CD14-positive monocyte (primary cell): ENCODE data around the gene RAX. TPM values are rescaled to one million over a fixed set of nuclear protein-coding genes. Genes with fewer than 3 reads are reported as not detected.

ENCODE experiments used
- DNase-seq, 3 donors: peaks; one replicate each; pipeline ENCODE4 v3.0.0-alpha.2; 2011 to 2022
- H2AFZ ChIP-seq: 2 replicates; pipeline ENCODE4 v1.6.0; 2012; ENCODE audit warnings: mild to moderate bottlenecking, low read depth, low read length, inconsistent platforms; ENCODE audit not compliant: insufficient read depth, poor library complexity, severe bottlenecking
- H3K27ac ChIP-seq, 2 donors: 1 replicate in 1 of 2; 2 replicates in 1 of 2; pipeline ENCODE4 v1.5.1; 2012 to 2013; ENCODE audit warnings: low read length in 2 of 2, control low read depth in 1 of 2, inconsistent platforms in 1 of 2, low read depth in 1 of 2, mild to moderate bottlenecking in 1 of 2
- H3K27me3 ChIP-seq, 2 donors: one replicate each; pipeline versions ENCODE4 v1.6.0 to v1.6.1; 2011 to 2013; ENCODE audit warnings: low read length in 2 of 2; ENCODE audit not compliant: control insufficient read depth in 2 of 2, insufficient read depth in 2 of 2
- H3K36me3 ChIP-seq, 2 donors: replicated peaks in 1 of 2; 1 replicate in 1 of 2; 2 replicates in 1 of 2; pipeline versions ENCODE4 v1.5.1 to v1.6.1; 2012 to 2013; ENCODE audit warnings: low read length in 2 of 2, control low read depth in 1 of 2, inconsistent platforms in 1 of 2, mild to moderate bottlenecking in 1 of 2; ENCODE audit not compliant: insufficient read depth in 2 of 2, control insufficient read depth in 1 of 2
- H3K4me1 ChIP-seq, 2 donors: 1 replicate in 1 of 2; 2 replicates in 1 of 2; pipeline versions ENCODE4 v1.5.1 to v1.6.1; 2012 to 2013; ENCODE audit warnings: low read length in 2 of 2, control low read depth in 1 of 2, inconsistent platforms in 1 of 2, mild to moderate bottlenecking in 1 of 2, moderate library complexity in 1 of 2; ENCODE audit not compliant: insufficient read depth in 2 of 2, control insufficient read depth in 1 of 2
- H3K4me2 ChIP-seq: replicated peaks from 2 replicates; pipeline ENCODE3; 2012; ENCODE audit warnings: low read length, moderate library complexity, mild to moderate bottlenecking; ENCODE audit not compliant: poor library complexity, severe bottlenecking; ENCODE audit errors: extremely low read depth
- H3K4me3 ChIP-seq, 3 experiments: fragments of 200-600 bp in 1 of 3; sonication (generic) in 1 of 3; replicated peaks in 1 of 3; 1 replicate in 2 of 3; 2 replicates in 1 of 3; pipeline ENCODE4 v1.5.1; 2011 to 2013; ENCODE audit warnings: low read length in 3 of 3, mild to moderate bottlenecking in 3 of 3, control low read depth in 2 of 3, low read depth in 2 of 3, inconsistent platforms in 1 of 3, moderate library complexity in 1 of 3
- H3K79me2 ChIP-seq: 2 replicates; pipeline ENCODE4 v1.6.0; 2012; ENCODE audit warnings: mild to moderate bottlenecking, control low read depth, inconsistent platforms, low read length, moderate library complexity; ENCODE audit not compliant: insufficient read depth
- H3K9ac ChIP-seq: 2 replicates; pipeline ENCODE4 v1.6.0; 2017; ENCODE audit warnings: low read length, mild to moderate bottlenecking; ENCODE audit not compliant: insufficient read depth, poor library complexity, severe bottlenecking
- H3K9me3 ChIP-seq, 2 donors: replicated peaks in 1 of 2; 1 replicate in 1 of 2; 2 replicates in 1 of 2; pipeline versions ENCODE4 v1.5.1 to v1.6.1; 2012 to 2013; ENCODE audit warnings: low read length in 2 of 2, control low read depth in 1 of 2; ENCODE audit not compliant: control insufficient read depth in 1 of 2, insufficient read depth in 1 of 2
- H4K20me1 ChIP-seq: 2 replicates; pipeline ENCODE4 v1.6.0; 2012; ENCODE audit warnings: mild to moderate bottlenecking, low read length, control low read depth, moderate library complexity; ENCODE audit not compliant: insufficient read depth
- H3K27ac Mint-ChIP-seq, 7 donors: one replicate each; pipeline ENCODE4 v1.8.0; 2020; ENCODE audit warnings: mild to moderate bottlenecking in 7 of 7, mixed read lengths in 7 of 7, moderate library complexity in 6 of 7, inconsistent platforms in 2 of 7
- H3K27me3 Mint-ChIP-seq, 3 donors: one replicate each; pipeline ENCODE4 v1.8.0; 2021 to 2022; ENCODE audit warnings: low read depth in 3 of 3, mild to moderate bottlenecking in 3 of 3, mixed read lengths in 3 of 3, moderate library complexity in 3 of 3, inconsistent platforms in 1 of 3
- H3K36me3 Mint-ChIP-seq, 2 donors: one replicate each; pipeline ENCODE4 v1.8.0; 2020; ENCODE audit warnings: mixed read lengths in 2 of 2, inconsistent platforms in 1 of 2, mild to moderate bottlenecking in 1 of 2
- H3K4me1 Mint-ChIP-seq: one replicate; pipeline ENCODE4 v1.8.0; 2020; ENCODE audit warnings: mild to moderate bottlenecking, mixed read lengths
- H3K4me3 Mint-ChIP-seq, 2 donors: one replicate each; pipeline ENCODE4 v1.8.0; 2020; ENCODE audit warnings: mild to moderate bottlenecking in 2 of 2, mixed read lengths in 2 of 2, moderate library complexity in 1 of 2
- H3K9me3 Mint-ChIP-seq, 7 donors: one replicate each; pipeline ENCODE4 v1.8.0; 2020 to 2022; ENCODE audit warnings: mixed read lengths in 7 of 7, mild to moderate bottlenecking in 6 of 7, moderate library complexity in 6 of 7, inconsistent platforms in 2 of 7
- WGBS: methylation state at CpG from one replicate; pipeline ENCODE4 v1.1.5; 2013; ENCODE audit warnings: missing lambda C conversion rate; ENCODE audit not compliant: insufficient coverage; 5-methylcytosine and 5-hydroxymethylcytosine counted together
- intact Hi-C, 2 donors: fragments of 100-400 bp; cut with micrococcal nuclease; formaldehyde crosslinking; loops; one replicate each; pipeline versions ENCODE4 v1.15.0 to v1.15.1; 2023
- polyA plus RNA-seq, 3 donors: library from polyadenylated mRNA; depleted of rRNA in 1 of 3; unstranded in 2 of 3; stranded (reverse) in 1 of 3; fragments of 300-500 nt in 2 of 3; fragments of >200 nt in 1 of 3; fragmentation: Illumina TruSeq in 2 of 3; gene quantifications; 1 replicate in 2 of 3; 2 replicates in 1 of 3; pipeline ENCODE4 v1.2.3, GENCODE V29; 2012 to 2021
- TF ChIP-seq, protein P1 (sequence below): fragments of 200-600 bp; IDR thresholded peaks from one replicate; pipeline ENCODE4 v1.8.0; 2022; ENCODE audit warnings: antibody characterized with exemption, mild to moderate bottlenecking

Gene RAX
- polyA plus RNA-seq, 3 donors = not detected

- no peak overlapping the region for H3K4me3 ChIP-seq
- H3K4me2 ChIP-seq = no peak overlapping the region
- intact Hi-C loops = no loop called here
- TF ChIP-seq, protein P1, sequence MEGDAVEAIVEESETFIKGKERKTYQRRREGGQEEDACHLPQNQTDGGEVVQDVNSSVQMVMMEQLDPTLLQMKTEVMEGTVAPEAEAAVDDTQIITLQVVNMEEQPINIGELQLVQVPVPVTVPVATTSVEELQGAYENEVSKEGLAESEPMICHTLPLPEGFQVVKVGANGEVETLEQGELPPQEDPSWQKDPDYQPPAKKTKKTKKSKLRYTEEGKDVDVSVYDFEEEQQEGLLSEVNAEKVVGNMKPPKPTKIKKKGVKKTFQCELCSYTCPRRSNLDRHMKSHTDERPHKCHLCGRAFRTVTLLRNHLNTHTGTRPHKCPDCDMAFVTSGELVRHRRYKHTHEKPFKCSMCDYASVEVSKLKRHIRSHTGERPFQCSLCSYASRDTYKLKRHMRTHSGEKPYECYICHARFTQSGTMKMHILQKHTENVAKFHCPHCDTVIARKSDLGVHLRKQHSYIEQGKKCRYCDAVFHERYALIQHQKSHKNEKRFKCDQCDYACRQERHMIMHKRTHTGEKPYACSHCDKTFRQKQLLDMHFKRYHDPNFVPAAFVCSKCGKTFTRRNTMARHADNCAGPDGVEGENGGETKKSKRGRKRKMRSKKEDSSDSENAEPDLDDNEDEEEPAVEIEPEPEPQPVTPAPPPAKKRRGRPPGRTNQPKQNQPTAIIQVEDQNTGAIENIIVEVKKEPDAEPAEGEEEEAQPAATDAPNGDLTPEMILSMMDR = no peak
- Mint-ChIP-seq H3K27me3 (peaks cover 43 to 70% (median 59%) of the 10 kb centered on the region in 3 donors), H3K4me1 (no peaks in the 10 kb centered on the region), H3K36me3 (peaks cover 0 to 2% of the 10 kb centered on the region in 2 donors), H3K27ac (no peak overlapping the region), H3K9me3 (peaks cover 0 to 6% (median 3%) of the 10 kb centered on the region in 7 donors), H3K4me3 (no peak overlapping the region)
- H3K4me1 ChIP-seq = no peaks in the 10 kb centered on the region
- H3K36me3 ChIP-seq = no peaks in the 10 kb centered on the region
- H3K9ac ChIP-seq = no peak overlapping the region
- no peak overlapping the region for H2AFZ ChIP-seq
- H3K27me3 ChIP-seq = peaks cover 41 to 59% of the 10 kb centered on the region in 2 donors
- DNase-seq = no peak
- H3K79me2 ChIP-seq = no peaks in the 10 kb centered on the region
- H3K9me3 ChIP-seq = peaks cover 0 to 6% of the 10 kb centered on the region in 2 donors
- no peaks in the 10 kb centered on the region for H4K20me1 ChIP-seq
- 71% methylated on average over 1 of the region's 3 CpGs for WGBS
- H3K27ac ChIP-seq = no peak overlapping the region
Observed at GRCh38 chr18:59279193-59279592, 5.9 kb upstream of the RAX start.

GRCh38 chr18:59278793-59279192 lies 5.5 kb upstream of the RAX start:
- Histone ChIP-seq H3K79me2 (no peaks in the 10 kb centered on the region), H3K36me3 (no peaks in the 10 kb centered on the region), H2AFZ (no peak overlapping the region), H3K4me1 (no peaks in the 10 kb centered on the region), H3K4me3 (no peak overlapping the region), H3K9ac (no peak overlapping the region), H4K20me1 (no peaks in the 10 kb centered on the region), H3K27me3 (peaks cover 44 to 63% of the 10 kb centered on the region in 2 donors), H3K27ac (no peak overlapping the region), H3K4me2 (no peak overlapping the region), H3K9me3 (peaks cover 0 to 10% of the 10 kb centered on the region in 2 donors)
- DNase-seq = no peak
- WGBS = no CpG with 5 or more reads among the region's 5 CpGs
- Mint-ChIP-seq H3K4me3 (no peak overlapping the region), H3K4me1 (peaks cover under 1% of the 10 kb centered on the region), H3K27ac (no peak overlapping the region), H3K27me3 (peaks cover 43 to 70% (median 59%) of the 10 kb centered on the region in 3 donors), H3K36me3 (peaks cover 0 to 5% of the 10 kb centered on the region in 2 donors), H3K9me3 (peaks cover 0 to 10% (median 7%) of the 10 kb centered on the region in 7 donors)
- intact Hi-C loops = no loop called here
- TF ChIP-seq, protein P1 = no peak
